GM23338 (cell line): Measurements from ENCODE around the gene OR4M1. TPM values are rescaled to one million over a fixed set of nuclear protein-coding genes. Genes with fewer than 3 reads are reported as not detected.
"Not testable (repeated sequence)": the region's sequence is repeated elsewhere in the genome, so short reads cannot be mapped to it uniquely, and the experiment has no call there.

Source experiments
- ATAC-seq: fragments of 200-7000 bp; cut with Tn5 transposase; 3 replicates; pipeline ENCODE4 v1.9.1; 2020
- DNase-seq: peaks from one replicate; pipeline ENCODE4 v3.0.0-alpha.2; 2015; ENCODE audit warnings: low spot score
- H2AFZ ChIP-seq: fragments of 200-600 bp; sonication (generic); 2 replicates; pipeline ENCODE4 v1.8.0; 2016; ENCODE audit warnings: antibody characterized with exemption, mild to moderate bottlenecking, moderate library complexity
- H3F3A ChIP-seq: fragments of 200-600 bp; sonication (generic); replicated peaks from 2 replicates; pipeline ENCODE4 v1.8.0; 2017; ENCODE audit warnings: antibody characterized with exemption, mixed run types, low read depth
- H3K27ac ChIP-seq: fragments of 200-600 bp; sonication (generic); 2 replicates; pipeline ENCODE4 v1.6.1; 2016; ENCODE audit warnings: low read depth
- H3K27me3 ChIP-seq: fragments of 200-600 bp; sonication (generic); 2 replicates; pipeline ENCODE4 v1.8.0; 2016; ENCODE audit warnings: mild to moderate bottlenecking, mixed run types, moderate library complexity; ENCODE audit not compliant: insufficient read depth
- H3K36me3 ChIP-seq: fragments of 200-600 bp; sonication (generic); 2 replicates; pipeline ENCODE4 v1.8.0; 2016; ENCODE audit warnings: mild to moderate bottlenecking; ENCODE audit not compliant: insufficient read depth
- H3K4me1 ChIP-seq: fragments of 200-600 bp; sonication (generic); 2 replicates; pipeline ENCODE4 v1.8.0; 2016; ENCODE audit warnings: mild to moderate bottlenecking, moderate library complexity; ENCODE audit not compliant: insufficient read depth
- H3K4me2 ChIP-seq: fragments of 200-600 bp; sonication (generic); 2 replicates; pipeline ENCODE4 v1.7.1; 2017; ENCODE audit warnings: mixed run types
- H3K4me3 ChIP-seq: fragments of 200-600 bp; sonication (generic); 2 replicates; pipeline ENCODE4 v1.6.1; 2016; ENCODE audit warnings: mixed run types
- H3K79me2 ChIP-seq: fragments of 200-600 bp; sonication (generic); replicated peaks from 2 replicates; pipeline ENCODE4 v1.8.0; 2017; ENCODE audit warnings: mild to moderate bottlenecking; ENCODE audit not compliant: insufficient read depth
- H3K9me2 ChIP-seq: fragments of 200-600 bp; sonication (generic); 2 replicates; pipeline ENCODE4 v1.8.0; 2017; ENCODE audit not compliant: insufficient read depth
- H4K20me1 ChIP-seq: fragments of 200-600 bp; sonication (generic); replicated peaks from 2 replicates; pipeline ENCODE4 v1.8.0; 2017; ENCODE audit warnings: mild to moderate bottlenecking; ENCODE audit not compliant: insufficient read depth
- H3K27ac Mint-ChIP-seq: 2 replicates; pipeline ENCODE4 v1.8.0; 2020; ENCODE audit warnings: inconsistent platforms, mild to moderate bottlenecking, moderate library complexity, mixed read lengths
- H3K27me3 Mint-ChIP-seq: 3 replicates; pipeline ENCODE4 v1.8.0; 2022; ENCODE audit warnings: low read depth, mild to moderate bottlenecking, moderate library complexity, mixed read lengths, inconsistent platforms; ENCODE audit not compliant: insufficient read depth, poor library complexity
- H3K36me3 Mint-ChIP-seq: 3 replicates; pipeline ENCODE4 v1.8.0; 2021; ENCODE audit warnings: low read depth, mild to moderate bottlenecking, inconsistent platforms, moderate library complexity, mixed read lengths
- H3K4me1 Mint-ChIP-seq: 3 replicates; pipeline ENCODE4 v1.8.0; 2020; ENCODE audit warnings: mild to moderate bottlenecking, inconsistent platforms, mixed read lengths
- H3K4me3 Mint-ChIP-seq: 3 replicates; pipeline ENCODE4 v1.8.0; 2021; ENCODE audit warnings: moderate library complexity, mild to moderate bottlenecking, inconsistent platforms, mixed read lengths
- H3K9me3 Mint-ChIP-seq: 3 replicates; pipeline ENCODE4 v1.8.0; 2020; ENCODE audit warnings: moderate library complexity, mild to moderate bottlenecking, inconsistent platforms, mixed read lengths
- JUNB ChIP-seq: IDR thresholded peaks from one replicate; pipeline ENCODE4 v1.6.1; 2016; ENCODE audit warnings: antibody characterized with exemption; ENCODE audit not compliant: unreplicated experiment
- NANOG ChIP-seq: IDR thresholded peaks from 2 replicates; pipeline ENCODE4 v1.6.1; 2016; ENCODE audit warnings: antibody characterized with exemption, borderline replicate concordance
- ZNF462 ChIP-seq: fragments of 250-450 bp; sonication (Bioruptor Pico); IDR thresholded peaks from 2 replicates; pipeline ENCODE4 v1.5.0; 2020; ENCODE audit warnings: mild to moderate bottlenecking, moderate library complexity
- polyA plus RNA-seq: library from polyadenylated mRNA; unstranded; fragments of >200 nt; fragmentation: Nextera tagmentation; extraction: Ambion mirVana; gene quantifications from 2 replicates; pipeline ENCODE4 v1.2.1, GENCODE V29; 2016
- total RNA-seq: library from RNA; depleted of rRNA; stranded (reverse); fragments of >200 nt; shearing (Covaris generic); gene quantifications from 2 replicates; pipeline ENCODE4 v1.2.3, GENCODE V29; 2014

OR4M1 gene
- total and polyA plus RNA-seq, 2 experiments from 2014 or later, result not detected

GRCh38 chr14:19787318-19787717, 14.0 kb downstream of the OR4M1 start:
- not testable (repeated sequence) for H3K27me3 Mint-ChIP-seq, H3K27ac ChIP-seq, H3K4me2 ChIP-seq, H3F3A ChIP-seq, H3K9me3 Mint-ChIP-seq, H2AFZ ChIP-seq, H3K79me2 ChIP-seq, ATAC-seq, H4K20me1 ChIP-seq, H3K4me1 Mint-ChIP-seq, H3K36me3 ChIP-seq, H3K4me1 ChIP-seq, H3K9me2 ChIP-seq, H3K27ac Mint-ChIP-seq, H3K4me3 ChIP-seq, H3K4me3 Mint-ChIP-seq, H3K27me3 ChIP-seq, DNase-seq
- peaks cover 16% of the 10 kb centered on the region for H3K36me3 Mint-ChIP-seq

GRCh38 chr14:19788150-19788549, 14.8 kb downstream of the OR4M1 start:
- not testable (repeated sequence) for H3K4me3 Mint-ChIP-seq, ATAC-seq, H4K20me1 ChIP-seq, H3K36me3 ChIP-seq, H3K4me3 ChIP-seq, H3K4me1 ChIP-seq, H3K27me3 ChIP-seq, H3K4me2 ChIP-seq, H3K79me2 ChIP-seq, H3K9me2 ChIP-seq, H3K27ac Mint-ChIP-seq, H2AFZ ChIP-seq, H3K4me1 Mint-ChIP-seq, H3F3A ChIP-seq, H3K27ac ChIP-seq, DNase-seq, H3K9me3 Mint-ChIP-seq, H3K27me3 Mint-ChIP-seq
- peaks cover 12% of the 10 kb centered on the region for H3K36me3 Mint-ChIP-seq

- H3K36me3 ChIP-seq, result peaks cover 22% of the 10 kb centered on the region
- H3K9me2 ChIP-seq, H3K27me3 Mint-ChIP-seq, H3K4me3 Mint-ChIP-seq, DNase-seq, H2AFZ ChIP-seq, H4K20me1 ChIP-seq, H3K27ac ChIP-seq, H3K4me2 ChIP-seq, H3K4me1 ChIP-seq, H3K79me2 ChIP-seq, H3K4me1 Mint-ChIP-seq, H3F3A ChIP-seq, ATAC-seq, H3K27me3 ChIP-seq, H3K9me3 Mint-ChIP-seq, H3K27ac Mint-ChIP-seq, H3K4me3 ChIP-seq: not testable (repeated sequence)
- H3K36me3 Mint-ChIP-seq, result peaks cover 24% of the 10 kb centered on the region
These were observed 23.3 kb downstream of the OR4M1 start for GRCh38 chr14:19796520-19797108.

GRCh38 chr14:19799880-19800279, 26.6 kb downstream of the OR4M1 start:
- no peak overlapping the region for H3K4me3 Mint-ChIP-seq
- Histone ChIP-seq H3K9me2 (no peaks in the 10 kb centered on the region), H3K27me3 (no peaks in the 10 kb centered on the region), H3K4me3 (no peak overlapping the region), H4K20me1 (no peaks in the 10 kb centered on the region), H3K36me3 (peaks cover 33% of the 10 kb centered on the region), H3K79me2 (no peaks in the 10 kb centered on the region), H3K4me1 (no peaks in the 10 kb centered on the region), H3F3A (no peaks in the 10 kb centered on the region), H2AFZ (no peak overlapping the region), H3K27ac (no peak overlapping the region), H3K4me2 (no peak overlapping the region)
- H3K9me3 Mint-ChIP-seq, result peaks cover 6% of the 10 kb centered on the region; the same call in 2 of the 3 replicates
- H3K4me1 Mint-ChIP-seq, result no peaks in the 10 kb centered on the region
- H3K36me3 Mint-ChIP-seq, result peaks cover 28% of the 10 kb centered on the region
- H3K27ac Mint-ChIP-seq, result no peak overlapping the region
- TF ChIP-seq ZNF462, result no peak
- TF ChIP-seq NANOG, result no peak
- no peak for TF ChIP-seq JUNB
- DNase-seq (no peak), ATAC-seq (no peak)
- H3K27me3 Mint-ChIP-seq, result no peaks in the 10 kb centered on the region
